Activated naive CD4-positive, alpha-beta T cell treated with anti-CD3 and anti-CD28 coated beads, Interleukin-2, amount 50 U/mL, for 72 hours (primary cell): ENCODE data around the gene OR5V1. TPM values are rescaled to one million over a fixed set of nuclear protein-coding genes. Genes with fewer than 3 reads are reported as not detected.

Experiments
- total RNA-seq, 2 donors: library from RNA; stranded (reverse); gene quantifications; one replicate each; pipeline ENCODE4 v1.2.3, GENCODE V29; 2022

OR5V1 gene
- total RNA-seq, 2 donors from 2014 or later: not detected

Other genes with a start within 250 kb of the OR5V1 start
- gene OR2J2, start 198.0 kb downstream of the OR5V1 start, total RNA-seq: not detected
- not detected for gene OR14J1, start 67.2 kb downstream of the OR5V1 start, total RNA-seq
- gene OR12D3, start 6.4 kb upstream of the OR5V1 start, total RNA-seq: not detected
- not detected for gene OR12D2, start 26.8 kb upstream of the OR5V1 start, total RNA-seq
- gene OR12D1, start 46.1 kb upstream of the OR5V1 start, total RNA-seq: not detected
- gene OR10C1, start 70.4 kb upstream of the OR5V1 start, total RNA-seq: not detected
- not detected for gene OR11A1, start 88.2 kb upstream of the OR5V1 start, total RNA-seq
- gene OR2H1, start 88.3 kb upstream of the OR5V1 start, total RNA-seq: not detected
- gene MAS1L, start 119.1 kb upstream of the OR5V1 start, total RNA-seq: not detected
- gene UBD, start 190.9 kb upstream of the OR5V1 start, total RNA-seq: under 1 TPM in 1 of 2 donors, not detected in 1; 0.54 TPM
- gene OR2H2, start 216.3 kb upstream of the OR5V1 start, total RNA-seq: not detected